ENCODE data around the gene ZNF185. TPM values are rescaled to one million over a fixed set of nuclear protein-coding genes. Genes with fewer than 3 reads are reported as not detected.

ZNF185 gene
- total and polyA plus RNA-seq, 10 donors: 2.0 to 13.8 (median 7.8) TPM

- peaks cover 0 to 22% (median 0%) of the 10 kb centered on the region in 7 donors for H3K27me3 ChIP-seq (replicated peaks in 1 of 7)
- H3K9me3 ChIP-seq: no peaks in the 10 kb centered on the region
- intact Hi-C loops (cut with DNase I; ENCODE audit: low total_unique reads): no loop called here
- peak; percentile 32 for DNase-seq
- H3K36me3 ChIP-seq: no peaks in the 10 kb centered on the region
- no peak overlapping the region for H3K4me3 ChIP-seq
- 64 to 100% (median 92%) methylated on average over 2 to 4 of the region's 4 CpGs for WGBS, 5 donors
- H3K27ac ChIP-seq: no peak overlapping the region
- no peaks in the 10 kb centered on the region for H3K4me1 ChIP-seq
- TF ChIP-seq CTCF (IDR thresholded peaks at IDR 0.05 in 8 of 11, conservative IDR thresholded peaks at IDR 0.05 in 3 of 11) (no peak), POLR2A (IDR thresholded peaks at IDR 0.05) (no peak), POLR2AphosphoS5 (IDR thresholded peaks at IDR 0.05) (no peak)
These were observed 32.6 kb downstream of the ZNF185 start for GRCh38 chrX:152930516-152930915.

- intact Hi-C loops (cut with DNase I; ENCODE audit: low total_unique reads): no loop called here
- WGBS, 5 donors: 78 to 97% (median 93%) methylated on average over 6 of the region's 6 CpGs
- TF ChIP-seq CTCF (IDR thresholded peaks at IDR 0.05 in 8 of 11, conservative IDR thresholded peaks at IDR 0.05 in 3 of 11): no peak
- TF ChIP-seq POLR2A (IDR thresholded peaks at IDR 0.05): no peak
- no peak for TF ChIP-seq POLR2AphosphoS5 (IDR thresholded peaks at IDR 0.05)
- Histone ChIP-seq H3K4me3 (no peak overlapping the region), H3K36me3 (no peaks in the 10 kb centered on the region), H3K4me1 (no peaks in the 10 kb centered on the region), H3K9me3 (no peaks in the 10 kb centered on the region), H3K27ac (no peak overlapping the region), H3K27me3 (replicated peaks in 1 of 7) (peaks cover 0 to 30% (median 0%) of the 10 kb centered on the region in 7 donors)
- DNase-seq: peak; percentile 61
These were observed 34.3 kb downstream of the ZNF185 start for GRCh38 chrX:152932144-152932543.

GRCh38 chrX:152932598-152933175 is 34.8 kb downstream of the ZNF185 start:
- H3K9me3 ChIP-seq: no peaks in the 10 kb centered on the region
- no peaks in the 10 kb centered on the region for H3K4me1 ChIP-seq
- H3K4me3 ChIP-seq: no peak overlapping the region
- peak; percentile 35 for DNase-seq
- peaks cover 0 to 35% (median 0%) of the 10 kb centered on the region in 7 donors for H3K27me3 ChIP-seq (replicated peaks in 1 of 7)
- 66 to 100% (median 76%) methylated on average over 1 to 8 of the region's 8 CpGs for WGBS, 5 donors
- intact Hi-C loops (cut with DNase I; ENCODE audit: low total_unique reads): no loop called here
- H3K36me3 ChIP-seq: no peaks in the 10 kb centered on the region
- H3K27ac ChIP-seq: no peak overlapping the region
- TF ChIP-seq POLR2AphosphoS5 (IDR thresholded peaks at IDR 0.05): no peak
- TF ChIP-seq POLR2A (IDR thresholded peaks at IDR 0.05): no peak
- no peak for TF ChIP-seq CTCF (IDR thresholded peaks at IDR 0.05 in 8 of 11, conservative IDR thresholded peaks at IDR 0.05 in 3 of 11)

GRCh38 chrX:152936306-152936705 is 38.4 kb downstream of the ZNF185 start:
- H3K4me3 ChIP-seq: no peak overlapping the region
- peaks cover 0 to 27% (median 0%) of the 10 kb centered on the region in 7 donors for H3K27me3 ChIP-seq (replicated peaks in 1 of 7)
- peaks cover 0 to 5% (median 0%) of the 10 kb centered on the region in 6 donors for H3K4me1 ChIP-seq
- peak; percentile 64 for DNase-seq
- H3K27ac ChIP-seq: no peak overlapping the region
- 64 to 89% (median 79%) methylated on average over 1 to 2 of the region's 2 CpGs for WGBS, 5 donors
- TF ChIP-seq CTCF (IDR thresholded peaks at IDR 0.05 in 8 of 11, conservative IDR thresholded peaks at IDR 0.05 in 3 of 11) (no peak), POLR2A (IDR thresholded peaks at IDR 0.05) (no peak), POLR2AphosphoS5 (IDR thresholded peaks at IDR 0.05) (no peak)
- no peaks in the 10 kb centered on the region for H3K9me3 ChIP-seq
- no peaks in the 10 kb centered on the region for H3K36me3 ChIP-seq
- intact Hi-C loops (cut with DNase I; ENCODE audit: low total_unique reads): no loop called here

All from spleen (tissue), 11 donors.